Psoas muscle (tissue), 8 donors: ENCODE measurements around the gene OLFML2B. TPM values are rescaled to one million over a fixed set of nuclear protein-coding genes. Genes with fewer than 3 reads are reported as not detected.

Experiments used
- ATAC-seq, 4 donors: fragments of 200-7000 bp; cut with Tn5 transposase; one replicate each; pipeline ENCODE4 v1.9.1; 2020; ENCODE audit warnings: moderate library complexity in 3 of 4, mild to moderate bottlenecking in 2 of 4
- DNase-seq, 2 donors: peaks; one replicate each; pipeline ENCODE4 v3.0.0-alpha.2; 2020
- H3K27ac ChIP-seq: fragments of 200-600 bp; one replicate; pipeline ENCODE4 v1.8.0; 2022
- H3K27me3 ChIP-seq, 3 donors: fragments of 200-600 bp in 1 of 3; one replicate each; pipeline versions ENCODE4 v1.6.1 to v1.8.0; 2013 to 2022; ENCODE audit warnings: low read length in 2 of 3, mild to moderate bottlenecking in 2 of 3, moderate library complexity in 1 of 3; ENCODE audit not compliant: insufficient read depth in 3 of 3
- H3K36me3 ChIP-seq, 2 donors: fragments of 200-600 bp in 1 of 2; one replicate each; pipeline versions ENCODE4 v1.6.1 to v1.8.0; 2013 to 2022; ENCODE audit warnings: low read depth in 1 of 2, mild to moderate bottlenecking in 1 of 2, moderate library complexity in 1 of 2; ENCODE audit not compliant: insufficient read depth in 1 of 2
- H3K4me1 ChIP-seq: fragments of 200-600 bp; one replicate; pipeline ENCODE4 v1.8.0; 2022
- H3K4me3 ChIP-seq: fragments of 200-600 bp; one replicate; pipeline ENCODE4 v1.8.0; 2022; ENCODE audit warnings: mild to moderate bottlenecking
- H3K9me3 ChIP-seq: fragments of 200-600 bp; one replicate; pipeline ENCODE4 v1.8.0; 2022
- CTCF ChIP-seq: fragments of 200-600 bp; IDR thresholded peaks from one replicate; pipeline ENCODE4 v1.8.0; 2022; ENCODE audit warnings: antibody characterized with exemption
- WGBS, 3 donors: extraction: QIAGEN DNeasy Blood & Tissue Kit; methylation state at CpG; one replicate each; pipeline versions ENCODE4 v1.1.6 to v1.1.7; 2013; 5-methylcytosine and 5-hydroxymethylcytosine counted together
- intact Hi-C, 2 donors: fragments of 100-400 bp; cut with DNase I; formaldehyde crosslinking; loops; one replicate each; pipeline versions ENCODE4 v1.11.0 to v1.14.2; 2022
- polyA plus RNA-seq, 3 donors: library from polyadenylated mRNA; stranded (reverse); fragments of 200-250 nt; gene quantifications; one replicate each; pipeline ENCODE4 v1.2.3, GENCODE V29; 2013
- total RNA-seq, 4 donors: library from RNA; stranded (reverse); fragmentation: NEBNext Ultra II Directional in 2 of 4; extraction: Animal tissue kit (Norgen Biotek cat#: 25700) in 2 of 4; gene quantifications; one replicate each; pipeline versions ENCODE4 v1.2.1 to v1.2.4, GENCODE V29; 2021 to 2023
- donor health status: healthy with polysubstance abuse.
- donor health status: DM: no; HTN: no; CAD: no; lungs with moderate emphysema.
- donor health status: Bipolar disorder and iron deficiency.
- donor health status: healthy.
- donor health status: DM: yes; HTN: yes; CAD: no.
- donor health status: DM: no; HTN: no; CAD: no.
- donor health status: DM: no; HTN: no; CAD: no.
- donor health status: DM: yes; HTN: yes; CAD: no.

OLFML2B gene
- total and polyA plus RNA-seq, 7 donors, result 1.4 to 9.5 (median 3.8) TPM

- DNase-seq, result no peak
- intact Hi-C loops, result no loop called here
- no peak for ATAC-seq
- Histone ChIP-seq H3K27ac (no peak overlapping the region), H3K9me3 (no peaks in the 10 kb centered on the region), H3K36me3 (no peaks in the 10 kb centered on the region), H3K27me3 (no peaks in the 10 kb centered on the region), H3K4me3 (no peak overlapping the region), H3K4me1 (no peaks in the 10 kb centered on the region)
- TF ChIP-seq CTCF, result no peak
- WGBS, 3 donors, result 38 to 43% (median 39%) methylated on average over 4 of the region's 4 CpGs
Observed at GRCh38 chr1:162062542-162063015, 38.9 kb upstream of the OLFML2B start.

GRCh38 chr1:162060314-162060713 is 36.6 kb upstream of the OLFML2B start:
- intact Hi-C loops, result no loop called here
- no peaks in the 10 kb centered on the region for H3K9me3 ChIP-seq
- no peaks in the 10 kb centered on the region for H3K4me1 ChIP-seq
- no peaks in the 10 kb centered on the region for H3K36me3 ChIP-seq
- no peak for ATAC-seq
- 90 to 100% (median 94%) methylated on average over 1 of the region's 1 CpG for WGBS, 3 donors
- no peak for DNase-seq
- no peak overlapping the region for H3K27ac ChIP-seq
- TF ChIP-seq CTCF, result no peak
- no peaks in the 10 kb centered on the region for H3K27me3 ChIP-seq
- H3K4me3 ChIP-seq, result no peak overlapping the region

DNA sequence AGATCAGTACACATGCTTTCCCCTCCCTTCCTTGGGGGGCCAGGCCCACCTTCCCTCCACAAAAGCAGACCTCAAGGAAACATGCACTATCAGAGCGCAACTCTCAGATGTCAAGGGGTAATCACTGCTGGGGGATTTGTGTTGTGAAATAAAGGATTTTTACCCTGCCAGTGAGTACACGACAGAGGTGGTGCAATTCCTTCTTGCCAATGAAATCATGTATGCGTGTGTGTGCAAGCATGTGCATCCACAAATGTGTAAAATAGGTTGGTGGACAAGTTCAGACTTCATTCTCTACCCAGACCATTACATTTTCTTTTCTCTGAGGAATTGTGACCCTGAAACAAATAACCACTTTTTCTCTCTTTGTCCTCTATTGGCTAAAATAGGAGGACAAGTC is 36.1 kb upstream of the OLFML2B start:
- H3K36me3 ChIP-seq, result no peaks in the 10 kb centered on the region
- no peak for TF ChIP-seq CTCF
- no peaks in the 10 kb centered on the region for H3K4me1 ChIP-seq
- no peaks in the 10 kb centered on the region for H3K9me3 ChIP-seq
- H3K4me3 ChIP-seq, result no peak overlapping the region
- ATAC-seq (no peak), DNase-seq (no peak)
- H3K27ac ChIP-seq, result no peak overlapping the region
- WGBS, 3 donors, result 75 to 84% (median 78%) methylated on average over 3 of the region's 3 CpGs
- intact Hi-C loops, result loop anchor here (5.0 to 10.0 kb wide), 3 partner anchors 223 to 435 kb away; partner anchors contain the start of gene UHMK1 (in 1 of the 2)
- no peaks in the 10 kb centered on the region for H3K27me3 ChIP-seq

DNA sequence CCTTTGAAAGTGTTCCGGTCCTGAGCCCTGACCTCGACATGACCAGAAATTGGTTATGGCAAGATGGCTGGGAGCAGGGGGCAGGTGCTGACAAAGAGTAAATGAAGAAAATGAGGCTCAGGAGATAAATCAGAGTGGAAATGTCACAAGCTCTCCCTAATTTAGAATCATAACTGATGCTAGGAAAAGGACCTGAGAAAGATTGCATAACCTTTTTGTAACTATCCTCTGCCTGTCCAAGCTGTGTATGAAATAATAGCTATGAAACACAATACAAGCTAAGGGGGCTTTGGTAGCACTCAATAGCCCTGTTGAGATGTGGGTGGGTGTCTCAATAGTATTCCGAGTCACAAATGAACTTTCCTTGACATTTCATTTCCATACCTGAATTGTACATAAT is 32.9 kb upstream of the OLFML2B start:
- Histone ChIP-seq H3K4me1 (no peaks in the 10 kb centered on the region), H3K27ac (no peak overlapping the region), H3K36me3 (no peaks in the 10 kb centered on the region), H3K27me3 (no peaks in the 10 kb centered on the region), H3K9me3 (no peaks in the 10 kb centered on the region), H3K4me3 (no peak overlapping the region)
- intact Hi-C loops, result loop anchor here (2.0 to 10.0 kb wide), 4 partner anchors 218 to 438 kb away; partner anchors contain the start of gene UHMK1 (in 1 of the 2)
- no peak for ATAC-seq
- no peak for TF ChIP-seq CTCF
- WGBS, 3 donors, result 73 to 84% (median 78%) methylated on average over 3 of the region's 3 CpGs
- no peak for DNase-seq

DNA sequence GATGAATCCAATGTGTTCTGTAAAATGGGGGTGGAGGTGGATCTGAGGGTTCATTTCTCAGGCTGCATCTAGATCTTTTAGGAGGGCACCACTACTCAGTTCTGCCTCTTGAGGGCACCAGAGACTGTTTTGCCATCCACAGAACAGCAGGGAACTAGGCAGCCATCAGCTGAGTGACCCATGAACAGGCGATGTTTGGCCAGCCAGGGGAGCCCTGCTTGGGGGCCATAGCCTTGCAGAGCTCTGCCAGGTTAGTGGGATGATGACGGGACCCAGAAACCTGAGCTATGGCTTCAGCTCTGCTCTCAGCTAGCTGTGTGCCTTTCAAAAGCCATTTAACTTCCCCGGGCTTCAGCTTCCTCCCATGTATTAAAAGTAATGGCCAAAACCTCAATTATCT is 32.4 kb upstream of the OLFML2B start:
- intact Hi-C loops, result loop anchor here (2.0 to 10.0 kb wide), 4 partner anchors 219 to 439 kb away; partner anchors contain the start of gene UHMK1 (in 1 of the 2)
- 15 to 26% (median 21%) methylated on average over 3 of the region's 3 CpGs for WGBS, 3 donors
- ATAC-seq, result peak; percentile 88 to 95 (median 94)

More for the DNA sequence above, 32.4 kb upstream of the OLFML2B start:
- Histone ChIP-seq H3K27me3 (no peaks in the 10 kb centered on the region), H3K9me3 (no peaks in the 10 kb centered on the region), H3K4me3 (no peak overlapping the region), H3K27ac (no peak overlapping the region), H3K4me1 (no peaks in the 10 kb centered on the region), H3K36me3 (no peaks in the 10 kb centered on the region)
- peak; percentile 89 for TF ChIP-seq CTCF
- peak; percentile 40 to 56 for DNase-seq
